Memory B cell (primary cell): ENCODE results near the gene KDM4B.

Experiments
- ATAC-seq: fragments of 150-1000 bp; cut with Tn5 transposase; 2 replicates; pipeline ENCODE4 v1.10.0; 2021; ENCODE audit warnings: low read depth, mild to moderate bottlenecking, moderate library complexity
- DNase-seq, 2 donors: peaks; one replicate each; pipeline ENCODE4 v3.0.0; 2022; ENCODE audit warnings: low spot score in 2 of 2
- H3K27ac Mint-ChIP-seq: one replicate; pipeline ENCODE4 v1.8.0; 2022; ENCODE audit warnings: mild to moderate bottlenecking, moderate library complexity, mixed read lengths
- H3K27me3 Mint-ChIP-seq: one replicate; pipeline ENCODE4 v1.8.0; 2022; ENCODE audit warnings: mixed read lengths
- H3K36me3 Mint-ChIP-seq: one replicate; pipeline ENCODE4 v1.8.0; 2022; ENCODE audit warnings: mild to moderate bottlenecking, mixed read lengths
- H3K4me1 Mint-ChIP-seq: one replicate; pipeline ENCODE4 v1.8.0; 2022; ENCODE audit warnings: mixed read lengths
- H3K4me3 Mint-ChIP-seq: one replicate; pipeline ENCODE4 v1.8.0; 2022; ENCODE audit warnings: mild to moderate bottlenecking, moderate library complexity, mixed read lengths
- H3K9me3 Mint-ChIP-seq: one replicate; pipeline ENCODE4 v1.8.0; 2022; ENCODE audit warnings: mixed read lengths

The KDM4B gene

GRCh38 chr19:5046339-5047039, 77.6 kb downstream of the KDM4B start:
- Mint-ChIP-seq H3K4me3 (no peak overlapping the region), H3K36me3 (peaks cover 4% of the 10 kb centered on the region), H3K9me3 (no peaks in the 10 kb centered on the region), H3K4me1 (peaks cover 5% of the 10 kb centered on the region), H3K27me3 (no peaks in the 10 kb centered on the region), H3K27ac (no peak overlapping the region)
- ATAC-seq (no peak), DNase-seq (no peak)

DNA sequence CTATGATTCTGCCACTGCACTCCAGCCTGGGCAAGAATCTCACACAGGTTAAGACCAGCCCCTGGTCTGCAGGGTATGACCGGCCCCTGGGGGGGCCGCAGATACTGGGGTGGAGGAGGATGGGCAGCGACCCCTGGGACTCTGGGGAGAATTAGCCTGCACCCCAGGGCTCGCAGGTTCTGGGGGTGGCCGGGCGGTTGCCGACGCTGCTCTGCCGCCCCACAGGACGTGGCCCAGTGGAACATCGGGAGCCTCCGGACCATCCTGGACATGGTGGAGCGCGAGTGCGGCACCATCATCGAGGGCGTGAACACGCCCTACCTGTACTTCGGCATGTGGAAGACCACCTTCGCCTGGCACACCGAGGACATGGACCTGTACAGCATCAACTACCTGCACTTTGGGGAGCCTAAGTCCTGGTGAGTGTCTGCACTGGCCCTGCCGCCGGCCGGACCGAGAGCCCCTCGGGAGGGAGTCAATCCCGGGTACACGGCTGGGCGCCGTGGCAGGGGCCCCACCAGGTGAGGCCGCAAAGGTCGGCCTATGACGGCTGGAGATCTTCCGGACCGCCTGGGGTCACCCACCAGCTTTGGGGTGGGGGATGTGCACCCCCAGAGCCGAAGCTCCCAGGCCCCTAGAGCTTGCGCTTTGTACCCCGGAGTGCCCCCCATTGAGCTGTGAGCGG, 78.5 kb downstream of the KDM4B start:
- Mint-ChIP-seq H3K27ac (no peak overlapping the region), H3K4me3 (no peak overlapping the region), H3K36me3 (peaks cover under 1% of the 10 kb centered on the region), H3K4me1 (peaks cover 5% of the 10 kb centered on the region), H3K27me3 (no peaks in the 10 kb centered on the region), H3K9me3 (no peaks in the 10 kb centered on the region)
- DNase-seq (no peak), ATAC-seq (no peak)

GRCh38 chr19:5048091-5048726, 79.3 kb downstream of the KDM4B start:
- H3K4me3 Mint-ChIP-seq, result no peak overlapping the region
- ATAC-seq (peak; percentile 92), DNase-seq (peak; percentile 72 to 78)
- H3K9me3 Mint-ChIP-seq, result no peaks in the 10 kb centered on the region
- peaks cover 6% of the 10 kb centered on the region for H3K4me1 Mint-ChIP-seq
- H3K27ac Mint-ChIP-seq, result peak overlapping the region; percentile 70
- H3K36me3 Mint-ChIP-seq, result no peaks in the 10 kb centered on the region
- no peaks in the 10 kb centered on the region for H3K27me3 Mint-ChIP-seq

DNA sequence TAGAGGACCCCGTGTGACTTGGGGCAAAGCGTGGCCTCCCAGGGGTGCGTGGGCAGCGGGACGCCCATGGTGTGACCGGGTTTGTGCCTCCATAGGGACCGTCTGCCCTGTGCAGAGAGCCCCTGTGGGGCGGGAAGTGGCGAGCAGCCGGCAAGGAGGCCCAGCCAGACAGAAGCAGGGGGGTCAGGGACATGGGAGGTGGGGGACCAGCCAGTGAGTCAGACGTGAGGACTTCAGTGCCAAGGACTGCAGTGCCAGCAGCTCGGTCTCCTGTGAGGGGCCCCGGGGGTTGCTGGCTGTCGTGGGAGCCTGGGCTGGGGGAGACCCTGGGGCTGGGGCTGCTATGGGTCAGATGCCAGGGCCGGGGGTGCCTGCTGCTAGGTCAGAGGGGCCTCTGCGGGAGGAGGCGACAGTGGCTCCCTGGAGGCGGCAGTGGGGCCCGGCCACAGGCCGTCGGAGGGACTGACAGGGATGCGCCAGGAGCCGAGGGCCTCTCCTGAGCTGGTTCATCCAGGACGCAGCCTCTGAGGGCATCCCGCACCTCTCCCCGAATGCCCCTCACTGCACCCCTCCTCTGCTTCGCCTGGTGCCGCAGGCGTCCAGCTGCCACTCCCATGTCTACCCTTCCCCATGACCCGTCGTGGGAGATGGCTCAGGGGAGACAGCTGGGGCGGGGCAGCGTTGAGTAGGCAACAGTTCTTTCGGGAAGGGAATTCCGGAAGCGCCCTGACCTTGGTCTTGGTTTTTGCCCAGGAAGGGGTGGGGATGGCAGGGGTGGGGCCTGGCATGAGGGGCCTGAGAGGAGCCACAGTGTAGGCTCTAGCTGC, 80.0 kb downstream of the KDM4B start:
- H3K4me1 Mint-ChIP-seq, result peaks cover 7% of the 10 kb centered on the region
- H3K9me3 Mint-ChIP-seq, result no peaks in the 10 kb centered on the region
- DNase-seq (no peak), ATAC-seq (no peak)
- no peaks in the 10 kb centered on the region for H3K27me3 Mint-ChIP-seq
- no peaks in the 10 kb centered on the region for H3K36me3 Mint-ChIP-seq
- H3K4me3 Mint-ChIP-seq, result no peak overlapping the region
- peak overlapping the region; percentile 70 for H3K27ac Mint-ChIP-seq

DNA sequence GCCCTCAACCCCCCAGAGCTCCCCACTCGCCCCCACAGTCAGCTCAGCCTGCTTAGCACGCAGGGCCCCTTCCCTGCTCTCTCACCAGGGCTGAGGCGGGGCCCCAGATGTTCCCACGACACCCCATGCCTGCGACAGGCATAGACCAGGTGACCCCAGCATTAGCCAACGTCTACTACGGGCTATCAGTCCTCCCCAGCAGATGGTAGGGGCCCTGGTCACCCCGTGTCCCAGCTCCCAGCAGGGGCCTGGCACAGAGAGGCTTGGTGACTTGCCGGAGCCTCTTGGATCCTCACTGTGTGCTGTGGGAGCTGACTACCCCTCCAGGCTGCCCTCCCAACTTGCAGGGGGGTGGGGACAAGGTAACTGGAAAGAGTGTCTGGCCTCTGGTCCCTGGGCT, 80.6 kb downstream of the KDM4B start:
- DNase-seq (no peak), ATAC-seq (no peak)
- Mint-ChIP-seq H3K4me1 (peaks cover 7% of the 10 kb centered on the region), H3K27ac (peak overlapping the region; percentile 14), H3K36me3 (peaks cover 2% of the 10 kb centered on the region), H3K9me3 (no peaks in the 10 kb centered on the region), H3K4me3 (no peak overlapping the region), H3K27me3 (no peaks in the 10 kb centered on the region)

DNA sequence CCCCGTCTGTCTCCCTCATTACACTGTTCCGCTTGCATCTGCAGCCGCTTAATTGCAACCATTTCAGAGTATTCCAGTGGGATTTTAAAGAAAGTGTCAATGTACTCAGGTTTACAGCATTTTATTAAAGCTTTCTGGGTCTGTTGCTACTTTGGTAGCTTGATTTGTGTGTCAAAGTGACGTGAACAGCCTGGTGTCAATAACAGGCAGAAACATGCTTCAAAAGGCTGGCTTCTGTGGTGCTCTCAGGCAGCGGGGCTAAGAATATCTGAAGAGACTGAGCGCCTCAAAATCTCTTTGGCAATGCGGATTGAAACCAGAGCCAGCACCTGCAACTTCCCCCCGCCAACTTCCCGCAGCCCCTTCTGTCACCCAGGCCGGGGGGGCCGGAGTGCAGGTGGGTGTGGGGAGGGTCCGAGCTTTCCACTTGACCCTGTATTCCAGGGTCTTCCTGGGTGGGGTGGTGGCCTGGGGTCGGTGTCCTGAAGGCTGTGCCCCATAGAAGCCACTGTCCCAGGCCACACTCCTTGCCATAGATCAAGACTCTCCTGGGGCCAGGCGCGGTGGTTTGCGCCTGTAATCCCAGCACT, 81.2 kb downstream of the KDM4B start:
- H3K4me3 Mint-ChIP-seq, result no peak overlapping the region
- no peaks in the 10 kb centered on the region for H3K9me3 Mint-ChIP-seq
- peak overlapping the region; percentile 14 for H3K27ac Mint-ChIP-seq

DNA sequence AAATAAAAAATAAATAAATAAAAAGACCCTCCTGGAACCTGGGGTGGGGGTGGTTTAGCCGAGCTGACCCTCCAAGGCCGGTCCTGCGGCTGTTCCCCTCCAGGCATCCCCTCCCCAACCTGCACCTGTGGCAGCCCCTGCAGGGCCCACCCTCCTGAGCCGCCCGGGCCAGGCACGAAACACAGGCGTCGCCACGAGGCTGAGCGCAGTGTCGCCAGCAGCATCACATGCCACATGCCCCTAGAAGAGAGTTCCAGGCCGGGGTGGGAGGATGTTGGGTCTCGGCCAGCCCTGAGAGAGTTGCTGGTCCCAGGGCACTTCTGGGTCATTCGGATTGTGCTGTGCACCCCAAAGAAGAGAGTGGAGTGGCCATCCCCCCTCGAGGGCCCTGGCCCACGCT, 82.0 kb downstream of the KDM4B start:
- H3K36me3 Mint-ChIP-seq, result peaks cover 3% of the 10 kb centered on the region
- H3K4me1 Mint-ChIP-seq, result peaks cover 7% of the 10 kb centered on the region
- DNase-seq (no peak), ATAC-seq (no peak)
- no peak overlapping the region for H3K4me3 Mint-ChIP-seq
- no peaks in the 10 kb centered on the region for H3K27me3 Mint-ChIP-seq
- no peak overlapping the region for H3K27ac Mint-ChIP-seq
- no peaks in the 10 kb centered on the region for H3K9me3 Mint-ChIP-seq

More for the DNA sequence above, 81.2 kb downstream of the KDM4B start:
- ATAC-seq (no peak), DNase-seq (no peak)
- H3K4me1 Mint-ChIP-seq, result peaks cover 7% of the 10 kb centered on the region
- H3K36me3 Mint-ChIP-seq, result peaks cover 2% of the 10 kb centered on the region
- no peaks in the 10 kb centered on the region for H3K27me3 Mint-ChIP-seq

GRCh38 chr19:5051619-5052018, 82.7 kb downstream of the KDM4B start:
- H3K36me3 Mint-ChIP-seq, result peaks cover 5% of the 10 kb centered on the region
- no peak overlapping the region for H3K4me3 Mint-ChIP-seq
- ATAC-seq, result no peak
- H3K27me3 Mint-ChIP-seq, result no peaks in the 10 kb centered on the region
- H3K27ac Mint-ChIP-seq, result no peak overlapping the region
- no peak for DNase-seq
- H3K4me1 Mint-ChIP-seq, result peaks cover 7% of the 10 kb centered on the region
- H3K9me3 Mint-ChIP-seq, result no peaks in the 10 kb centered on the region

- Mint-ChIP-seq H3K27ac (no peak overlapping the region), H3K4me3 (no peak overlapping the region), H3K4me1 (peaks cover 8% of the 10 kb centered on the region), H3K9me3 (no peaks in the 10 kb centered on the region), H3K36me3 (peaks cover 10% of the 10 kb centered on the region), H3K27me3 (no peaks in the 10 kb centered on the region)
- no peak for DNase-seq
- ATAC-seq, result peak; percentile 36
Measured at GRCh38 chr19:5052515-5052914, 83.6 kb downstream of the KDM4B start.

DNA sequence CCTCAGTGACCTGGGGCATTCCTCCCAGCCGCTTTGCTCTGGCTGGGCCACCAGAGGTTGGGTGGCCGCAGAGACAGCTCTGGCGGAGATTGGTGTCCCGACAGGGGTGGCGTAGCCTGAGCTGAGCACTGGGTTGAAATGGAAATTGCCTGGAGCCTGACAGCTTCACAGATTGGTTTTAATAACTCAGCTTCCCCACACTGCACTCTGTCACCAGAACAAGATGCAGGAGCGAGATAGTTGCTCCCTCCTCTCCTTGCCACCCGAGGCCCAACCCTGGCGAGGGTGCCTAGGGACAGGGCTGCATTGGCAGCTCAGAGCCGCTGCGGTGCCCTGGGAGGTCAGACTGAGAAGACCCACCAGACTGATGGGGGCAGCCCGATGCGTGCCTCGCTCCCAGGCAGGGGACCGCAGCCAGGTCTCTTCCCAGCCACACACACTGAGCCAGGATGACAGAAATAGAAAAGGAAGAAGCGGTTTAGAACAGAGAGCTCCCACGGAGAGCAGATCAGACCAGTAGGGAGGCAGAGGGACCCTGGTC, 84.1 kb downstream of the KDM4B start:
- ATAC-seq (no peak), DNase-seq (no peak)
- no peak overlapping the region for H3K4me3 Mint-ChIP-seq
- peaks cover 11% of the 10 kb centered on the region for H3K4me1 Mint-ChIP-seq
- H3K9me3 Mint-ChIP-seq, result no peaks in the 10 kb centered on the region
- H3K27ac Mint-ChIP-seq, result peak overlapping the region; percentile 75
- H3K27me3 Mint-ChIP-seq, result no peaks in the 10 kb centered on the region
- H3K36me3 Mint-ChIP-seq, result peaks cover 11% of the 10 kb centered on the region

- no peaks in the 10 kb centered on the region for H3K9me3 Mint-ChIP-seq
- peaks cover 11% of the 10 kb centered on the region for H3K36me3 Mint-ChIP-seq
- peaks cover 7% of the 10 kb centered on the region for H3K4me1 Mint-ChIP-seq
- no peak overlapping the region for H3K27ac Mint-ChIP-seq
- H3K27me3 Mint-ChIP-seq, result no peaks in the 10 kb centered on the region
- H3K4me3 Mint-ChIP-seq, result no peak overlapping the region
- DNase-seq, result no peak
- no peak for ATAC-seq
Measured at GRCh38 chr19:5053661-5054060, 84.7 kb downstream of the KDM4B start.

GRCh38 chr19:5054551-5055456, 85.9 kb downstream of the KDM4B start:
- H3K27ac Mint-ChIP-seq, result no peak overlapping the region
- ATAC-seq (no peak), DNase-seq (no peak)
- H3K4me1 Mint-ChIP-seq, result peaks cover 7% of the 10 kb centered on the region
- H3K27me3 Mint-ChIP-seq, result no peaks in the 10 kb centered on the region
- H3K9me3 Mint-ChIP-seq, result no peaks in the 10 kb centered on the region
- no peak overlapping the region for H3K4me3 Mint-ChIP-seq
- peaks cover 13% of the 10 kb centered on the region for H3K36me3 Mint-ChIP-seq

- DNase-seq, result no peak
- no peaks in the 10 kb centered on the region for H3K9me3 Mint-ChIP-seq
- H3K27ac Mint-ChIP-seq, result no peak overlapping the region
- no peak overlapping the region for H3K4me3 Mint-ChIP-seq
- peaks cover 7% of the 10 kb centered on the region for H3K4me1 Mint-ChIP-seq
- H3K27me3 Mint-ChIP-seq, result no peaks in the 10 kb centered on the region
- peaks cover 13% of the 10 kb centered on the region for H3K36me3 Mint-ChIP-seq
- no peak for ATAC-seq
Measured at GRCh38 chr19:5055457-5055776, 86.5 kb downstream of the KDM4B start.
